GM19099 (cell line): ENCODE measurements around the gene YWHAH.

Source experiments
- POLR2A ChIP-seq: IDR thresholded peaks from 3 replicates; pipeline ENCODE4 v1.6.1; 2011; ENCODE audit warnings: low read depth; ENCODE audit not compliant: insufficient read length; ENCODE audit errors: extremely low read depth

YWHAH gene

GRCh38 chr22:31954535-31955523 is 10.5 kb downstream of the YWHAH start:
- TF ChIP-seq POLR2A: no peak

GRCh38 chr22:31956360-31956759 is 12.0 kb downstream of the YWHAH start:
- TF ChIP-seq POLR2A: no peak

- no peak for TF ChIP-seq POLR2A
Measured at GRCh38 chr22:31957970-31958594, 13.7 kb downstream of the YWHAH start.

DNA sequence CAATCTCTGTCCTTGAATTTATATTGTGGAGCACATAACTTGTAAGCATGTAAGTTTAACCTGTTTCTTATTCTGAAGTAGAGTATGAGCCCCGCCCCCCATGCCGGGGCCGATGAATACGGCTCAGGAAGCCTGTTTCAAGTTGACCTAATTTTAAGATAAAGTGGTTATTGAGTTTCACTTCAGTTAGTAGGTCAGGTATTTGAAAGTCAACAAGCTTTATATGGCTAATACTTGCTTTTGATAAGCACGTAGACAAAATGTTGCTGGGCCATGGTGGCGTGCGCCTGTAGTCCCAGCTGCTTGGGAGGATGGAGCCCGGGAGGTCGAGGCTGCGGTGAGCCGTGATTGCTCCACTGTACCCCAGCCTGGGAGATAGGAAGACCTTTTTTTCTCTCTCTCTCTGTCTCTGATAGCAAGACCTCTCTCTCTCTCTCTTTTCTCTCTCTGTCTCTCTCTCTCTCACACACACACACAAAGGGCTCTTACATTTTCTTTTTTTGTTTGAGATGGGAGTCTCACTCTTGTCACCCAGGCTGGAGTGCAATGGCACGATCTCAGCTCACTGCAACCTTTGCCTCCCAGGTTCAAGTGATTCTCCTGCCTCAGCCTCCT is 14.4 kb downstream of the YWHAH start:
- no peak for TF ChIP-seq POLR2A

- no peak for TF ChIP-seq POLR2A
Measured at GRCh38 chr22:31960767-31961166, 16.4 kb downstream of the YWHAH start.

DNA sequence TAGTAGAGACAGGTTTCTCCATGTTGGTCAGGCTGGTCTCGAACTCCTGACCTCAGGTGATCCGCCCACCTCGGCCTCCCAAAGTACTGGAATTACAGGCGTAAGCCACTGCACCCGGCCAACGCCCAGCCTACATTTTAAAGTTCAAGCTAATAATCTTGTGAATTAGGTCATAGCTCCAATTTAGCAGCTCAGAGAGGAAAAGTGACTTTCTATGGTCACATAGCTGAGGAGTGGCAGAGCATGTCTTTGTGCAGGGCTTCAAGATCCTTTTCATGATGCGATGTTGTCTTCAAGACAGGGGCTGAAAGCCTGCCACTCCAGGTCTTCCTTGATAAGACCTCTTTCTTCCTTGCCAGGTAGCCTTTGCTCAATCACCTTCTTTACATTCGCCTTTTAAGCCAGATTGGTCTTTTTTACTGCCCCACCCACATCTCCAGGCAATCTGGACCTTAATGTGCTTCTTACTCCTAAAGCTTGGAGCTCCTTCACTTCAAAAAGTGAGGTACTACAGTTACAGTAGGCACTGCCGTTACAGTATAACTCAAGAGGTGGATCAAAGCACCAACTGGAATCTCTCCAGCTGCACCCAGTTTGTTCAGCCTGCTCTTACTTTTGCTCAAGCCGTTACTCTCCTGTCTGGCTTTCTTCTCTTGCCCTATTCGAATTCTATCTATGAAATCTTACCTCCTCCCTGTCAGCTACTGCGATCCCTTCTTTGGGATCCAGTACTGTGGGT is 18.2 kb downstream of the YWHAH start:
- no peak for TF ChIP-seq POLR2A

DNA sequence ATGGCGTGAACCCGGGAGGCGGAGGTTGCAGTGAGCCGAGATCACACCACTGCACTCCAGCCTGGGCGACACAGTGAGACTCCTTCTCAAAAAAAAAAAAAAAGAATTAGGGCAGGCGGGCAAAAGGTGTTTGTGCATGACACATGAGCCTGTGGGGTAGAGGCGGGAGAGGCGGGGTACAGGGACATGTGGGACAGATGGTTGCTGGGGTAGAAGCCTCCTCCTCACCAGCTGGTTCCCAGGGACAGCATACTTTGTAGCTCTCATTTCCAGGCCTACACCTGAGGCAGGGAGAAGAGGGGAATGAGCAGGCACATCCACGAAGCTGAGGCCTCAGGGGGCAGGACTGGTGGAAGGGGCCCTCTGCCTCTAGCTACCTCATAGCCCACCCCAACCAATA is 23.7 kb downstream of the YWHAH start:
- TF ChIP-seq POLR2A: no peak

DNA sequence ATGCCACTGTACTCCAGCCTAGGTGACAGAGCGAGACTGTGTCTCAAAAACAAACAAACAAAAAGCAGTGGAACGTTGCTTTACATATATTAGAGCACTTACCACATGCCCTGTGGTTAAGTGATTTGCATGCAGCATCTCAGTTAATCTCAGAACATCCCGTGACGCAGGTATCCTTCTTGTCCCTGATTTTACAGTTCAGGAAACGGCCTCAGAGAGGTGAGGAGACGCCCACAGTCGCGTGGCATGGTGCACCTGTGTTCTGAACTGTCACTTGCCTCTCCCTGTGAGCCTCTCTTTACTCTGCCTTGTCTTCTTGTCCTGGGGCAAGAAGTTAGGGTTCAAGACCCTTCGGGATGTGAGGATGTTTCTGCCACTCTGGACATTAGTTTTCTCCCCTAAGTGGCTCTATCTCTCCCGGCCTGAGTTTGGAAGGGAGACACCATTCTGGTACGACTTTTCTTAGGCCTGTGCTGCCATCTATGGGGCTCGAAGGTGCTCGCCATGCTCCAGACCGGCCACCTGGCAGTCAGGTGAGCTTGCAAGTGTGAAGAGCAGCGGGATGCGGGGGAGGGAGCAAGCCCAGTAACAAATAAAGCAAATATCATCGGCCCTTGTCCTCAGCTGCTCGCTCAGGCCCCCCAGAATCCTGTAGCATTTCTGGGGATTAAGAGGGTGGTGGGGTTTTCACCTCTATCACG is 25.6 kb downstream of the YWHAH start:
- TF ChIP-seq POLR2A: no peak

DNA sequence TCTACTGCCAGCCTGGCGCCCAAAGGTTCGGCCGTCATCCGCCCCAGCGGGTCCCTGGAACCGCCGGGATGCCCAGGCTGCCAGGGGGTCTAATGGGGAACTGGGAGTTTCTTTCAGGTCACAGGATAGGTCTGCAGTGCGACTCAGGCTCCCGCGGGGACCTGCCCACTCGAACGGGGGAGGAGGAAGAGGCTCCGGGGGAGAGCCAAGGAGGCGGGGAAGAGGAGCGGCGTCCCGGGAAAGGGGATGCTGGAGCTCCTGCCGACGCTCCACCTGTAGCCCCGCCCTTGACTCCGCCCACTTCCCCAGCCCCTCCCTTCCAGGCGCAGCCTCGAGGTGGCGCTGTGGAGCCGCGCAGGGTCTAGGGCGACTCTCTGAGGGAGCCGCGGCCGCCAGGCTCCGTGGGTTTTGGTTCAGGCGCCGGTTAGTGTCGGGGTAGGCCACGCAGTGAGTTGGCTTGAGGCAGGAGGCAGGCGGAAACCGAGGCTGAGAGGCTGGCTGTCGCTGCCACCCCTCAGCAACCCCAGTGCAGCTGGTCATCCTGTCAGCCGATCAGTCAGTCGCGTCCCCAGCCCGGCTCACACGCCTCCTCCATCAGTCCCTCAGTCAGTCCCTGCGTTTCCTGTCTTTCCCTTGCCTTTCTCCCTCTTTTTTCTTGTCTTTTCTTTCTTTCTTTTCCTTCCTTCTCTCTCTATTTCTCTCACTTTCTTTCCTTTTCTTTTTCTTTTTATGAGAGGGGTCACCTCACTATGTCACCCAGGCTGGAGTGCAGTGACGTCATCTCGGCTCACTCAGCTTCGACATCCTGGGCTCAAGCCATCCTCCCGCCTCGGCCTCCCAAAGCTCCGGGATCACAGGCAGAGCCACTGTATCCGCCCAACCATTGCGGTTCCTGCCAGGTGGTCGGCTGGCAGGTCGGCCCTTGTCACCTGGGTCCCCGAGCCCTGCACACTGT is 26.4 kb downstream of the YWHAH start:
- TF ChIP-seq POLR2A: no peak

DNA sequence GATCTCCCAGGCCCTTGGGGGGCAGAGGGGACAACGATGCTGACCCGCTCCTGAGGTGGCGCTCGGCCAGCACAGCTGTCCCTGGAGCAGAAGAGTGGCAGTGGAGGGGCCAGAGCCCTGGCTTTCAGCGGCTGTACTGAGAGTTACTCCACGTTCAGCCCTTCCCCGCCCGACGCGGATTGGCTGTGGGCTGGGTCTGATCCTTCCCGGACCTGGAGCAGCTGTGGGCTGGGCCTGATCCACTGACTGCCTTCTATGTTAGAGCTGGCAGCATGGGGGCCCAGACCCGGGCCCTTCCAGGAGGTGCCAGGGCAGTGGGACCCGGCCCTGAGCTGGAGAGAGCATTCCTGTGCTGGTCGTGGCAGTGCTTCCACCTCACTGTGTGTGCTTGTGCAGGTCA is 27.8 kb downstream of the YWHAH start:
- no peak for TF ChIP-seq POLR2A

DNA sequence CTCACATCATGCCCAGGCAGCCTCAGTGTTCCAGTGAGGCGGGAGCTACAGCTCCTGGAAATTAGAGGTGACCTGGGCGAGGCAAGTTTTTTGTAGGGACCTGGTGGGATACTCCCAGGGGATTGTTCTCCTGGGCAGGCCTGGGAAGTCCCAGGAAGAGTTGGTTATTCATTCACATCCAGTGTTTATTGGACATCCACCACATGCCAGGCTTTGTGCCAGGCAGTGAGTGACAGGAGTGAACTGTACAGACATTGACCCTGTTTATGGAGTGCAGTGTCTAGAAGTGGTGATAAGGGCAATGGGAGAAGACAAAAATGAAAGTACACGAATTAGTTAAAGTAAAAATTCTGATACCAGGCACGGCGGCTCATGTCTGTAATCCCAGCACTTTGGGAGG is 29.4 kb downstream of the YWHAH start:
- TF ChIP-seq POLR2A: no peak

DNA sequence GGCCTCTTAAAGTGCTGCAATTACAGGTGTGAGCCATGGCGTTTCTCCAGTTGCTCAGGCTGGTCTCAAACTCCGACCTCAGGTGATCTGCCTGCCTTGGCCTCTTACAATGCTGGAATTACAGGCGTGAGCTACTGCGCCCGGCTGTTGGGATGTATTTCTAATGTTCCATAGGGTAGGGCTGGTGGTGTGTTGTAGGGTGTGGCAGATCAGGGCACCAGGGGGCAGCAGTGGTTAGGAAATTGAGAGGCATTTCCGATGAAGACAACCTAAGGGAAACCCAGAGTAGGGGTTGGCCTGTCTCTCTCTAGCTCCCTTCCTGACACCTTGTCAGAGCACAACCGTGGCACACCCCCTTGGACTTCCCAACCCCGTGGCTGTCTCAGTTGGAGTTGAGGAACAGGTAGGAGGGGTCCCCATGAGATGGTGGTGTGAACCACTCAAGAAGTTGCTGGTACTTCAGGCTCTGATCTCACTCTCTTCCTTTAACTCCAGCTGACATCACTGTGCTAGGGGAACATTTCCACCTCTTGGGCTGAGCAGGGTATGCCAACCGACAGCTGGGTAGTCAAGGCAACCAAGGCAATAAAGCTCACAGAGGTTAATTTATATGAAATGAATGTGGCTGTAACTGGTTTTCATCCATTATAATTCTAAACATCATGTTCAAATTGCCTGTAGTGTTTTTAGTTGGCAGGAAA is 33.0 kb downstream of the YWHAH start:
- no peak for TF ChIP-seq POLR2A

- TF ChIP-seq POLR2A: no peak
Measured at GRCh38 chr22:31977939-31978338, 33.6 kb downstream of the YWHAH start.
